Upper lobe of left lung (tissue), 4 donors: ENCODE results near the gene HOXA6.

ENCODE experiments used
- EP300 ChIP-seq, 4 donors: sonication (generic); formaldehyde crosslinking; IDR thresholded peaks; one replicate each; pipeline ENCODE4 v1.5.1; 2017; ENCODE audit warnings: antibody characterized with exemption in 4 of 4, control low read depth in 2 of 4
- POLR2A ChIP-seq, 4 donors: fragments of 450-650 bp; IDR thresholded peaks; one replicate each; pipeline ENCODE4 v1.5.1; 2016 to 2017; ENCODE audit warnings: antibody characterized with exemption in 4 of 4, mild to moderate bottlenecking in 2 of 4
- POLR2AphosphoS5 ChIP-seq, 2 donors: sonication (generic); formaldehyde crosslinking; IDR thresholded peaks; one replicate each; pipeline ENCODE4 v1.5.1; 2017; ENCODE audit warnings: antibody characterized with exemption in 2 of 2
- TF ChIP-seq, protein P1 (sequence below), 6 experiments: fragments of 450-650 bp in 4 of 6; fragments of 200-600 bp in 2 of 6; sonication (generic) in 2 of 6; IDR thresholded peaks; one replicate each; pipeline ENCODE4 v1.5.1; 2016 to 2019; ENCODE audit warnings: antibody characterized with exemption in 6 of 6

DNA sequence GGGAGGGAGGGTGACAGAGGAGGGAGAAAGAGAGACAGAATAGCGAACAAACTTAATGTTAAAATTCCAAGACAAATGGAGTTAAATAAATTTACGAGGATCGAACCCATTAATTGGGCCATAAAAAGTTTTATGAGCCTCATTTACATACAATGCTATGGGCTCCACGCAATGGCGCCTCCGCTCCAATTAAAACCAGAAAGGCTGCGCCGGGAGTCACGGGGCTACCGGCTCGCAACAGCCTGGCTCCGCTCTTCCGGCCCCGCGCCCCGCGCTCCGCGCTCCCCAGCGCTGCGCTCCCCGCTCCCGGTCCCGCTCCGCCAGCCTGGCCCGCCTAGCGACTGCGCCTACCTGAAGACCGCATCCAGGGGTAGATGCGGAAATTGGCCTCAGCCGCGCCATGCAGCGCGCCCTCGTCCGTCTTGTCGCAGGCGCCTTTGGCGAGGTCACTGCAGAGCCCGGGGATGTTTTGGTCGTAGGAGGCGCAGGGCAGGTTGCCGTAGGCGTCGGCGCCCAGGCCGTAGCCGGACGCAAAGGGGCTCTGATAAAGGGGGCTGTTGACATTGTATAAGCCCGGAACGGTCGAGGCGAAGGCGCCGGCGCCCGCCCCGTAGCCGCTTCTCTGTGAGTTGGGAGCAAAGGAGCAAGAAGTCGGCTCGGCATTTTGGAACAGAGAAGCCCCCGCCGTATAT is 8.4 kb upstream of the HOXA6 start:
- TF ChIP-seq, protein P1, sequence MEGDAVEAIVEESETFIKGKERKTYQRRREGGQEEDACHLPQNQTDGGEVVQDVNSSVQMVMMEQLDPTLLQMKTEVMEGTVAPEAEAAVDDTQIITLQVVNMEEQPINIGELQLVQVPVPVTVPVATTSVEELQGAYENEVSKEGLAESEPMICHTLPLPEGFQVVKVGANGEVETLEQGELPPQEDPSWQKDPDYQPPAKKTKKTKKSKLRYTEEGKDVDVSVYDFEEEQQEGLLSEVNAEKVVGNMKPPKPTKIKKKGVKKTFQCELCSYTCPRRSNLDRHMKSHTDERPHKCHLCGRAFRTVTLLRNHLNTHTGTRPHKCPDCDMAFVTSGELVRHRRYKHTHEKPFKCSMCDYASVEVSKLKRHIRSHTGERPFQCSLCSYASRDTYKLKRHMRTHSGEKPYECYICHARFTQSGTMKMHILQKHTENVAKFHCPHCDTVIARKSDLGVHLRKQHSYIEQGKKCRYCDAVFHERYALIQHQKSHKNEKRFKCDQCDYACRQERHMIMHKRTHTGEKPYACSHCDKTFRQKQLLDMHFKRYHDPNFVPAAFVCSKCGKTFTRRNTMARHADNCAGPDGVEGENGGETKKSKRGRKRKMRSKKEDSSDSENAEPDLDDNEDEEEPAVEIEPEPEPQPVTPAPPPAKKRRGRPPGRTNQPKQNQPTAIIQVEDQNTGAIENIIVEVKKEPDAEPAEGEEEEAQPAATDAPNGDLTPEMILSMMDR (IDR thresholded peaks at IDR 0.05), result no peak
- TF ChIP-seq POLR2AphosphoS5 (IDR thresholded peaks at IDR 0.05), result no peak
- TF ChIP-seq POLR2A (IDR thresholded peaks at IDR 0.05), result no peak
- no peak for TF ChIP-seq EP300 (IDR thresholded peaks at IDR 0.05)
